Ovary (tissue), 9 donors: ENCODE data around the gene DOP1B. TPM values are rescaled to one million over a fixed set of nuclear protein-coding genes. Genes with fewer than 3 reads are reported as not detected.

ENCODE experiments used
- DNase-seq, 5 donors: peaks; one replicate each; pipeline ENCODE4 v3.0.0-alpha.2; 2019 to 2020
- H3K27ac ChIP-seq, 2 donors: fragments of 200-600 bp; one replicate each; pipeline versions ENCODE4 v1.5.1 to v1.8.0; 2019 to 2022
- H3K27me3 ChIP-seq: fragments of 200-600 bp; one replicate; pipeline ENCODE4 v1.8.0; 2022
- H3K36me3 ChIP-seq: fragments of 200-600 bp; sonication (generic); one replicate; pipeline ENCODE4 v1.5.1; 2019
- H3K4me1 ChIP-seq: one replicate; pipeline ENCODE4 v1.8.1; 2013; ENCODE audit warnings: mild to moderate bottlenecking, moderate library complexity; ENCODE audit not compliant: insufficient read depth
- H3K4me3 ChIP-seq: fragments of 200-600 bp; sonication (generic); one replicate; pipeline ENCODE4 v1.5.1; 2017
- H3K9me3 ChIP-seq, 2 donors: fragments of 200-600 bp in 1 of 2; sonication (generic) in 1 of 2; one replicate each; pipeline versions ENCODE4 v1.5.1 to v1.8.1; 2013 to 2019; ENCODE audit warnings: mild to moderate bottlenecking in 1 of 2, moderate library complexity in 1 of 2
- CTCF ChIP-seq, 3 donors: fragments of 450-650 bp in 2 of 3; fragments of 200-600 bp in 1 of 3; IDR thresholded peaks; one replicate each; pipeline versions ENCODE4 v1.5.1 to v1.8.0; 2016 to 2022; ENCODE audit warnings: antibody characterized with exemption in 3 of 3, mild to moderate bottlenecking in 1 of 3
- EP300 ChIP-seq: sonication (generic); formaldehyde crosslinking; IDR thresholded peaks from one replicate; pipeline ENCODE4 v1.6.1; 2017; ENCODE audit warnings: antibody characterized with exemption
- POLR2A ChIP-seq: fragments of 450-650 bp; IDR thresholded peaks from one replicate; pipeline ENCODE4 v1.6.1; 2017; ENCODE audit warnings: antibody characterized with exemption, mild to moderate bottlenecking, moderate library complexity
- WGBS, 3 donors: extraction: QIAGEN DNeasy Blood & Tissue Kit in 1 of 3; methylation state at CpG; one replicate each; pipeline versions ENCODE4 v1.1.5 to v1.1.7; 2013 to 2017; 5-methylcytosine and 5-hydroxymethylcytosine counted together
- intact Hi-C, 4 donors: fragments of 100-400 bp; cut with DNase I; formaldehyde crosslinking; loops; one replicate each; pipeline versions ENCODE4 v1.11.0 to v1.15.1; 2022 to 2023
- polyA plus RNA-seq, 2 donors: library from polyadenylated mRNA; stranded (reverse); fragments of 200-250 nt in 1 of 2; fragments of 350-450 nt in 1 of 2; fragmentation: Illumina TruSeq in 1 of 2; extraction: RNeasy Lipid Tissue Mini Kit (QIAGEN cat#74804) in 1 of 2; gene quantifications; one replicate each; pipeline ENCODE4 v1.2.3, GENCODE V29; 2013 to 2014
- total RNA-seq, 7 donors: library from RNA; depleted of rRNA in 2 of 7; stranded (reverse); fragments of >200 nt in 2 of 7; fragmentation: NEBNext Ultra II Directional in 3 of 7; extraction: Animal tissue kit (Norgen Biotek cat#: 25700) in 3 of 7; gene quantifications; one replicate each; pipeline versions ENCODE4 v1.1.0 to v1.2.4, GENCODE V29; 2016 to 2023
- donor health status: DM: no; HTN: no; CAD: no; lungs with moderate emphysema.
- donor health status: DM: no; HTN: no; CAD: no.
- donor health status: Bipolar disorder and iron deficiency.
- donor health status: DM: yes; HTN: yes; CAD: no.
- donor health status: DM: no; HTN: no; CAD: no.
- donor health status: DM: yes; HTN: yes; CAD: no.

DOP1B gene
- total and polyA plus RNA-seq, 9 donors = 2.3 to 12.5 (median 6.3) TPM

GRCh38 chr21:36180963-36181362, 24.3 kb downstream of the DOP1B start:
- Histone ChIP-seq H3K27me3 (no peaks in the 10 kb centered on the region), H3K4me3 (no peak overlapping the region), H3K4me1 (no peaks in the 10 kb centered on the region), H3K36me3 (no peaks in the 10 kb centered on the region), H3K27ac (no peak overlapping the region), H3K9me3 (no peaks in the 10 kb centered on the region)
- intact Hi-C loops = no loop called here
- no peak for TF ChIP-seq CTCF (IDR thresholded peaks at IDR 0.05)
- TF ChIP-seq POLR2A = no peak
- no peak for DNase-seq
- 94 to 97% (median 96%) methylated on average over 5 of the region's 5 CpGs for WGBS, 3 donors

- Histone ChIP-seq H3K4me1 (no peaks in the 10 kb centered on the region), H3K4me3 (no peak overlapping the region), H3K27me3 (no peaks in the 10 kb centered on the region), H3K9me3 (no peaks in the 10 kb centered on the region), H3K27ac (no peak overlapping the region), H3K36me3 (no peaks in the 10 kb centered on the region)
- DNase-seq = no peak
- intact Hi-C loops = no loop called here
- no peak for TF ChIP-seq POLR2A
- no peak for TF ChIP-seq EP300
- no peak for TF ChIP-seq CTCF (IDR thresholded peaks at IDR 0.05)
- WGBS, 3 donors = 88 to 92% (median 91%) methylated on average over 11 of the region's 11 CpGs
Measured at GRCh38 chr21:36183144-36183795, 26.6 kb downstream of the DOP1B start.

- Histone ChIP-seq H3K27ac (no peak overlapping the region), H3K4me1 (no peaks in the 10 kb centered on the region), H3K36me3 (no peaks in the 10 kb centered on the region), H3K9me3 (no peaks in the 10 kb centered on the region), H3K27me3 (no peaks in the 10 kb centered on the region), H3K4me3 (no peak overlapping the region)
- WGBS, 3 donors = 46 to 55% (median 53%) methylated on average over 15 to 16 of the region's 16 CpGs
- intact Hi-C loops = no loop called here
- no peak for DNase-seq
- TF ChIP-seq POLR2A = no peak
- TF ChIP-seq EP300 = no peak
- TF ChIP-seq CTCF (IDR thresholded peaks at IDR 0.05) = no peak
Measured at GRCh38 chr21:36184545-36184944, 27.9 kb downstream of the DOP1B start.

GRCh38 chr21:36185523-36185922, 28.9 kb downstream of the DOP1B start:
- WGBS, 3 donors = 89 to 94% (median 92%) methylated on average over 9 of the region's 9 CpGs
- Histone ChIP-seq H3K9me3 (no peaks in the 10 kb centered on the region), H3K4me1 (no peaks in the 10 kb centered on the region), H3K4me3 (no peak overlapping the region), H3K27ac (no peak overlapping the region), H3K36me3 (no peaks in the 10 kb centered on the region), H3K27me3 (no peaks in the 10 kb centered on the region)
- no peak for DNase-seq
- TF ChIP-seq EP300 = no peak
- TF ChIP-seq CTCF (IDR thresholded peaks at IDR 0.05) = no peak
- intact Hi-C loops = no loop called here
